ENCODE results near the gene HEXIM2.

DNA sequence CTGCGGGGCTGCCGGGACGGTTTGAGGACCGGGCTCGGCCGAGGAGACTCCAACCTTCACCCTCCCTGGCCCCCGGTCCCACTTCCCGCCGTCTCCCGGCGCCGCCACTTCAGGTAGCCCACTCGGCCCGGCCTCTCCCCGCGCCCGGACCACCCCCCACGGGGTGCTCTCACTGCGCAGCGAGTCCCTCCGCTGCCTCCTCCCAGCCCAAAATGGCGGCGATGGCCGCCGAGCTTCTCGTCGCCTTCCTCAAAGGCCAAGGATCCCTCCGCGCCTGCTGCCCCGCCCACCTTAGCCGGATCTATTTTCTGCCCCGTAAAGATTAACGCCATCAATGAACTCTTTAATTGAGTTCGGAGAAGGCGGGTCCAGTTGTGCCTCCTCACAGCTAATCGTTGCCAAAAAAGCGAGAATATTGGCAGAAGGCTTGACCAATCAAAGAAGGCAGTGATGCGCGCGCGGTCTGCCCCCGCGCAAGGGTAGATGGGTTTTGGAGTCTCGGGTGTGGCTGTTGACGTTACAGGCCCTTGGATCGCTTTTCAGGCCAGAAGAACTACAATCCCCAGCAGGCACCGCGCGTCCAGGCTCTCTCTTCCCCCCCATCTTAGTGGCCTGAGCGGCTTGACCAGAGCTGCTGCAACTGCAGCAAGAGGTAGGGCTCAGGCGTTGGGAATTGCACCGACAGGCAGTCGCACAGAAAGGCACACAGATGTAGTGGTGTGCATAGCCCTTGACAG, at the start of gene HEXIM2:
- TF ChIP-seq, protein P1, sequence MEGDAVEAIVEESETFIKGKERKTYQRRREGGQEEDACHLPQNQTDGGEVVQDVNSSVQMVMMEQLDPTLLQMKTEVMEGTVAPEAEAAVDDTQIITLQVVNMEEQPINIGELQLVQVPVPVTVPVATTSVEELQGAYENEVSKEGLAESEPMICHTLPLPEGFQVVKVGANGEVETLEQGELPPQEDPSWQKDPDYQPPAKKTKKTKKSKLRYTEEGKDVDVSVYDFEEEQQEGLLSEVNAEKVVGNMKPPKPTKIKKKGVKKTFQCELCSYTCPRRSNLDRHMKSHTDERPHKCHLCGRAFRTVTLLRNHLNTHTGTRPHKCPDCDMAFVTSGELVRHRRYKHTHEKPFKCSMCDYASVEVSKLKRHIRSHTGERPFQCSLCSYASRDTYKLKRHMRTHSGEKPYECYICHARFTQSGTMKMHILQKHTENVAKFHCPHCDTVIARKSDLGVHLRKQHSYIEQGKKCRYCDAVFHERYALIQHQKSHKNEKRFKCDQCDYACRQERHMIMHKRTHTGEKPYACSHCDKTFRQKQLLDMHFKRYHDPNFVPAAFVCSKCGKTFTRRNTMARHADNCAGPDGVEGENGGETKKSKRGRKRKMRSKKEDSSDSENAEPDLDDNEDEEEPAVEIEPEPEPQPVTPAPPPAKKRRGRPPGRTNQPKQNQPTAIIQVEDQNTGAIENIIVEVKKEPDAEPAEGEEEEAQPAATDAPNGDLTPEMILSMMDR (IDR thresholded peaks at IDR 0.05) = no peak
- peak; percentile 88 to 98 (median 96) for TF ChIP-seq POLR2AphosphoS5 (IDR thresholded peaks at IDR 0.05)
- TF ChIP-seq POLR2A (IDR thresholded peaks at IDR 0.05) = peak; percentile 91
